ENCODE measurements around the gene MRPL49.
"Not testable (repeated sequence)": the region's sequence is repeated elsewhere in the genome, so short reads cannot be mapped to it uniquely, and the experiment has no call there.

Gene MRPL49

DNA sequence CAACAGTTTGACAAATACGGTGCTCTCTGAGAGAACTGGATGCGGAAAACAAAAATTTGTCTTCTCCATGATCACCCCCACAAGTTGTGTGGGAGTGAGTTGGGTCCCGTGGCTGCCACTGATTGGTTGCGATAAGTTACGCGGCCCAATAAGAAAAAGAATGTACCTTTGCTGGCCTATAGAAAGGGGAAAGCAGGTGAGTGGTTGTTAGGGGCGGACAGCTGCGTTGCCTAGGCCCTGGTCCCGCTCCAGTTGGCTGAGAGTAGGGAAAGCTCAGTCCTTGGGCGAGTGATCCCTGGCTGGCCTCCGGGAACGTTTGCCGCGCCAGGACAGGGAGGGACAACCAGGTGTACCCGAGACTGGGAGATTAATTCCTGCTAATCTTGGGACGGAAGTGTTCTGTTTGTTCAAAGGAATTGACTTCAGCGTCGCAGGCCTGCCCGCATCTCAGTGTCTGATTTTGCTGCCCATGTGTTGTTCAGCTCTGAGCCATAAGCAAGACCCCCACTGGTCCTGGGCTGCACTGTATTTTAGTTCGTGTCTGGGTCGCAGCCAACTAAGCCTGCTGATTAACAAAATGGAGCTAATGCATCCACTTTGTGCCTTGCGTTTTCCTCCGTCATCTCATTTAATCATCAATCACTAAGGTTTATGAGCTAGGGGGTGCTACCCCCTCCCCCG, 13.0 kb downstream of the MRPL49 start:
- DNase-seq: peak; percentile 93

GRCh38 chr11:65135633-65136145, 13.6 kb downstream of the MRPL49 start:
- no peak for DNase-seq

DNA sequence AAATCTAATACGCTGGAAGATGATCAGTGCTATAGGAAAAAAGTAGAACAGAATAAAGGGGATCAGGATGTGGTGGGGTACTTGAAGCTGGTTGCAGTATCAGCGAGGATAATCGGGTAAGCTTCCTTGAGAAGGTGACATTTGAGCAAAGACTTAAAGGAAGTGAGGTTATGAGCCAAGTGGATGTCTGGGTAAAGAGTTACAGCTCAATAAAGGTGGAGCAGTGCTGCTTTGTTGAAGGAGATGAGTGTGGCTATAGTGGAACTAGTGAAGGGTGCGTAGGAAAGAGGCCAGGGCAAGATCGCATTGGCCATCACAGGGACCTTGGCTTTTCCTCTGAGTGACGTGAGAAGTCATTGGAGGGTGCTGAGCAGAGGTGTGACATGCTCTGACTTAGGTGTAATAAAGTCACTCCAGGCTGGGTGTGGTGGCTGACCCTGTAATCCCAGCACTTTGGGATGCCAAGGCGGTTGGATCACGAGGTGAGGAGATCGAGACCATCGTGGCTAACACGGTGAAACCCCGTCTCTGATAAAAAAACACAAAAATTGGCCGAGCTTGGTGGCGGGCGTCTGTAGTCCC, 14.5 kb downstream of the MRPL49 start:
- DNase-seq: no peak

GRCh38 chr11:65141896-65142494, 19.9 kb downstream of the MRPL49 start:
- no peak for DNase-seq

GRCh38 chr11:65147352-65148075, 25.4 kb downstream of the MRPL49 start:
- no peak for DNase-seq

DNA sequence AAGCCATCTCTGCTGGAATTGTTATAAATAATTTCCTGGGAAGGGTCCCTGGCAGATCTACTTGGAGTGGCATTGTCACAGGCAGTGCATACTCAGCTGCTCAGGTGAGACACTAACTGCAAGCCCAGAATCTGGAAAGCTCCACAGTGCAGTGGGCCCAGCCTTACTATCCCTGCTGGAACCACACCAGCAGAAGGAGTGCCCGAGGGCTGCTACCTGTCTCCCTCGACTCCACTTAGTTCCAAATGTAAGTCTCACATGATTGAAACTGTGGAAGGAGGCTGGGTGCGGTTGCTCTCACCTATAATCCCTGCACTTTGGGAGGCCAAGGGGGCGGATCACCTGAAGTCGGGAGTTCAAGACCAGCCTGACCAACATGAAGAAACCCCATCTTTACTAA, 26.5 kb downstream of the MRPL49 start:
- no peak for DNase-seq

DNA sequence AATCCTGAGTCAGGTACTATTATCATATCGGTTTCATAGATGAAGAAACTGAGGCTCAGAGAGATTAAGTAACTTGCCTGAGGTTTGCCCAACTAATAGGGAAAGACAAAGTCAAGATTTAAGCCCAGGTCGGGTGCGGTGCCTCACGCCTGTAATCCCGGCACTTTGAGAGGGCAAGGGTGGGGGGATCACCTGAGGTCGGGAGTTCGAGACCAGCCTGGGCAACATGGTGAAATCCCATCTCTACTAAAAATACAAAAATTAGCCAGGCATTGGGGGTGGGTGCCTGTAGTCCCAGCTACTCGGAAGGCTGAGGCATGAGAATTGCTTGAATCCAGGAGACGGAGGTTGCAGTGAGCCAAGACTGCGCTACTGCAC, 28.0 kb downstream of the MRPL49 start:
- DNase-seq: not testable (repeated sequence)

DNA sequence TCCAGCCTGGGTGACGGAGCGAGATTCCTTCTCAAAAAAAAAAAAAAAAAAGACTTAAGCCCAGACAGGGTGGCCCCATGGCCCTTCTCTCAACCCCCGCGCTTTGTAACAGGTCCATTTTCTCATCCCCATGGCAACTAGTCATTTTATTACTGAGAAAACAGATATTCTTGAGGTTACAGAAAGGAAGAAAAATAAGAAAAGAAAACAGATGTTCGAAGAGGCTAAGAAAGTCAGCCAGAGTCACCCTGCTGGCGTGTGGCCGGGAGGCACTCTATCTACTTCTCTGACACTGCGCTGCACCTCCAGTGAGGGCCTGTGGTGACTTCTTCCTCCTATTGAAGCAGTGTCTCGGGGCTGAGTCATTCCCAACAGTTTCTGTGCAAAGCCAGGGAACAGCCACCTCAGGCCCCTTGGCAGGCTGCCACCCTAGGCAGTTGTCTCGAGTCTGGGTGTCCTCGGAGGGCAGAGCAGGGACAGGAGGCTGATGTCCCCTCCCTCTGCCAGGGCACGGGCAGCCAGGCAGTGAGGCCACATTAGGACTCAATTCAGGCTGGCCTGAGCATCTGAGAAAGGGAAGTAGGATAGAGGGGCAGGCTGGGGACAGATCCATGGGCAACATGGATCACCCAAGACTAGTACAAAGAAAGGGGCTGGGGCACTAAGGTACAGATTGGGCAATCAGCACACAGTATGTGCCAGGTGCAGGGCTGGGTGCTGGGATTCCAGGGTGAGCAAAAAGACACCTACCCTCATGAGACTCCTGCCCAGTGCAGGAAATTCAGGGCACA, 28.6 kb downstream of the MRPL49 start:
- DNase-seq: peak; percentile 78

- DNase-seq: no peak
Observed at GRCh38 chr11:65151331-65151899, 29.3 kb downstream of the MRPL49 start.

GRCh38 chr11:65152122-65152521, 30.0 kb downstream of the MRPL49 start:
- DNase-seq: no peak

- DNase-seq: no peak
Observed at GRCh38 chr11:65156256-65156655, 34.1 kb downstream of the MRPL49 start.

GRCh38 chr11:65156926-65157325, 34.8 kb downstream of the MRPL49 start:
- DNase-seq: no peak

DNA sequence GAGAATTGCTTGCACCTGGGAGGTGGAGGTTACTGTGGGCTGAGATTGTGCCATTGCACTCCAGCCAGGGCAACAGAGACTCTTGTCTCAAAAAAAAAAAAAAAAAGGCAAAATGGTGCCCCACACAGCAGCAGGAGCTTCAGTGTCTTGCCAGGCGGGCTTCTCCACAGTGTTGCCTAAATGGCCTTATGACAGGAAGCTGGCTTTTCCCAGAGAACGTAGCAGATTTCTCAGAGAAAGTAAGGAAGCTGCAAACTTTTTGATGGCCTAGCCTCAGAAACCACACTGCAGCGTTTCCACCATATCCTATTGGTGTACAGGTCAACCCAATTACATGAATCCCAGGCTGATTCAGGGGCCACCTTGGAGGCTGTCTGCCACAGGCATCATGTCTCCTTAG, 35.2 kb downstream of the MRPL49 start:
- no peak for DNase-seq

DNA sequence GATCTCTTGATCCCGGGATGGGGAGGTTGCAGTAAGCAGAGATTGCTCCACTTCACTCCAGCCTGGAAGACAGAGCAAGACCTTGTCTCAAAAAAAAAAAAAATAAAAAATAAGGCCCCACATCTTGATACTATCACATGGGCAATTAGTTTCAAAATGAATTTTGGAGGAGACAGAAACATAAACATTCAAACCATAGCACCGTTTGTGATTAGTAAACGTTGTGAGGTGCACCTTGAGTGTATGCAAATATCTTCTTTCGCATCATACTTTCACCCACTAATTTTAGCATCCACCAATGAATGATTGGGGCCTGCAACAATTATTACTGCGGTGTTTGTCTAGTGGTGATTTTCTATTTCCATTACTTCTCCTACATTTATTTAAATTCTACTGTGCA, 36.9 kb downstream of the MRPL49 start:
- no peak for DNase-seq

GRCh38 chr11:65160643-65161042, 38.5 kb downstream of the MRPL49 start:
- DNase-seq: no peak

GRCh38 chr11:65163684-65164083, 41.6 kb downstream of the MRPL49 start:
- DNase-seq: no peak

DNA sequence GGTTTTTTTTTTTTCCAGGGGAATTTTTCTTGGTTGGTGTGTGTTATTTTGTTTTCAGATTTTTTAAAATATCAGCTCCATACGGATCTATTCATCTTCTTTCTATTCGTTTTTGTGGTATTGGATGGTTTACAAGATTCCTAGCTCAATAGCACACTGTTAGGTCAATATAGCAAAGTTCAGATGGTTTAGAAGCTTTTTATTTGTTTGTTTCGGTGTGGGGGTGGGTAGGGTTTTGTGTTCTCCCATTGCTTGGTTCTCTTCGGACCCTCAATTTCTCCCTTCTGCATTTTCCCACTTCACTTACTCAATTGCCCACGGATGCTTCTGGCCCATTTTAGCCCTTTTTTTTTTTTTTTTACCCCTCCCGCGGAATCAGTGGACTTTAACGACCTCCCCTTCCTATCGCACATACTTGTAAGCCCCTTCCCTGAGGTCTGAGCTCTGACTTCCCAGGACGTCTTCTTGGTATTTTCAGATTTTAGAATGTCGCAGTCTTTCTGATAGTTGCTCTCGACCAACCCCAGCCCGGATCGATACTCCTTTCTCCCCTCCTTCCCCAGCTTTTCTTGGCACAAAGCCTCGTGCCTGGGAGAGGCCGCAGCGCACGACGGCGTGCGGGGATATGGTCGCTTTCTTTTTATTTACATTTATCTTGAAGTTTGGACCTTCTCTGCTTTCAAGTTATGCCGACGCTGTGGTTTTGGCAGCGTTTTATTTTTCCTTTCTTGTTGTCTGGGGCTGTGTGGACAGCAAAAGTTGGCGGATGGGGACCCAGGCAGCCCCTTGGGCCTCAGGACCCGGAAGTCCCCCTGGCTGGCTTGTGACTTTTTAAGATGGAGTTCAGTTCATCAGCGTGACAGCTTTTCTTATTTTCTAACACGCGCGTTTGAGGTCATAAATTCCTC, 43.5 kb downstream of the MRPL49 start:
- no peak for DNase-seq

DNA sequence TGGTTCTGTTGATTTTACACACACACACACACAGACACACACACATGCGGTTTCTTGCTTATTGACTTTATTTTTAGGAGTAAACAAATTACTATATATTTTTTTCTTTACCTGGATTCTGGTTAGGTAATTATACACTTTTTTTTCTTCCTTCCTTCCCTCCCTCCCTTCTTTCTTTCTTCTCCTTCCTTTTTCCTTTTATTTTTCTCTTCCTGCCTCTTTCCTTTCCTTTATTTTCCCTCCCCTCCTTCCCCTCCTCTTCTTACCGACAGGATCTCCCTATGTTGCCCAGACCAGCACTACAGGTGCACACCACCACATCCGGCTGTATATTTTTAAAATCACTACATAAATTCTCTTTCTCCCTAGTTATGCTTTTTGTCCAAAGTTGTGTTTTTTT, 44.8 kb downstream of the MRPL49 start:
- DNase-seq: no peak

- no peak for DNase-seq
Observed at GRCh38 chr11:65167656-65168055, 45.5 kb downstream of the MRPL49 start.

DNA sequence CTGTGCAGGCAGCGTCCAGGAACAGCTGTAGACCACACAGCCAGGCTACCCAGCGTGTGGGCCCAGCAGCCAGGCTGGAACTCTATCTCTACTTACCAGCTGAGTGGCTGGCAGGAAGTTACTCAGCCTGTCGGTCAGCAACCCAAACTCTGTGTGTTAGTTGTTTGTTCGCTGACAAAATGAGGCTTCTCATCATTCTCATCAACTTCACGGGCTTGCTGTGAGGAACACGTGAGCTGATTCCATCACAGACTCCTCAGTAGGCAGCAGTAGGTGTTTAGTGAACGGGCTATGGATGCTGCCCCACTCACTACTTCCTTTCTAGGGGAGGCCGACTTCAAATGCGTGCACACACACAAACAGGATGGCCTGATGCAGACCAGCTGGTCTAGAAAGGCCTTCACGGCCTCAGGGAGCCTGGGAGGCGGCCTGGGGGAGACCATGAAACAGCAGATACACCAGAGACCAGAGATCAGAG, 47.1 kb downstream of the MRPL49 start:
- no peak for DNase-seq

DNA sequence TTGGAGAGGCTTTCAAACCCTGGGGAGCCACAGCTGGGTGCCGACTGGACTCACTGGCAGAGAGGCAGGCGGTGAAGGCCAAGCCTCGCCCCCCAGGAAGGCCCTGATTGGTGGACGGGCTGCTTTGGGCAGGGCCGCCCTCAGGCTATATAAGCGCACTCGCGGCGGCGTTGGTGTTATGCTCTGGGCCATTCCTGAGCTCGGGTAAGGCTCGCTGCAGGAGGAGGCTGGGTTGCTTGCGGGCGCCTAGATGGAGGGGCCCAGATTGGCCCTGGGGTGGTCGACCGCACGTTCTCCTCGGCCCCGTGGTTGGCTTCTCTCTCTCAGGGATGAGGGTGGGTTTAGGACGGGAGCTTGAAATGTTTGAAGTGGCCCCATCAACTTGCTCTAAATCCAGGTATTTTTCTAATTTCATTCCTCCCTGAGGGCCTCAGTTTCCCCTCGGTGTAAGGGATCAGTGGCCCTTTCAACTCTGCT, 48.0 kb downstream of the MRPL49 start, which contains the start of gene SPDYC:
SPDYC (plus strand) TSS at position 176 of the 477 bp plus-strand sequence. CDS start 1,125 bp downstream, outside the sequence.
- no peak for DNase-seq
